Nephron (organoid): Measurements from ENCODE around the gene EDN2.

Experiments used
- H3K27ac Mint-ChIP-seq, 3 experiments: 2 replicates each; pipeline ENCODE4 v1.8.0; 2020; ENCODE audit warnings: mixed read lengths in 3 of 3, mild to moderate bottlenecking in 2 of 3, moderate library complexity in 1 of 3
- H3K27me3 Mint-ChIP-seq: 2 replicates; pipeline ENCODE4 v1.8.0; 2021; ENCODE audit warnings: low read depth, mild to moderate bottlenecking, moderate library complexity, mixed read lengths
- H3K36me3 Mint-ChIP-seq: 2 replicates; pipeline ENCODE4 v1.8.0; 2020; ENCODE audit warnings: low read depth, mixed read lengths
- H3K4me1 Mint-ChIP-seq: 2 replicates; pipeline ENCODE4 v1.8.0; 2020; ENCODE audit warnings: mixed read lengths
- H3K4me3 Mint-ChIP-seq, 3 experiments: 2 replicates each; pipeline ENCODE4 v1.8.0; 2020; ENCODE audit warnings: mild to moderate bottlenecking in 3 of 3, mixed read lengths in 3 of 3, moderate library complexity in 2 of 3
- H3K9me3 Mint-ChIP-seq: 2 replicates; pipeline ENCODE4 v1.8.0; 2020; ENCODE audit warnings: mixed read lengths
- TF ChIP-seq, protein P1 (sequence below), 3 experiments: fragments of 200-600 bp; sonication (generic); IDR thresholded peaks; one replicate each; pipeline ENCODE4 v1.5.0; 2021; ENCODE audit warnings: antibody characterized with exemption in 3 of 3; ENCODE audit not compliant: unreplicated experiment in 3 of 3

EDN2 gene

DNA sequence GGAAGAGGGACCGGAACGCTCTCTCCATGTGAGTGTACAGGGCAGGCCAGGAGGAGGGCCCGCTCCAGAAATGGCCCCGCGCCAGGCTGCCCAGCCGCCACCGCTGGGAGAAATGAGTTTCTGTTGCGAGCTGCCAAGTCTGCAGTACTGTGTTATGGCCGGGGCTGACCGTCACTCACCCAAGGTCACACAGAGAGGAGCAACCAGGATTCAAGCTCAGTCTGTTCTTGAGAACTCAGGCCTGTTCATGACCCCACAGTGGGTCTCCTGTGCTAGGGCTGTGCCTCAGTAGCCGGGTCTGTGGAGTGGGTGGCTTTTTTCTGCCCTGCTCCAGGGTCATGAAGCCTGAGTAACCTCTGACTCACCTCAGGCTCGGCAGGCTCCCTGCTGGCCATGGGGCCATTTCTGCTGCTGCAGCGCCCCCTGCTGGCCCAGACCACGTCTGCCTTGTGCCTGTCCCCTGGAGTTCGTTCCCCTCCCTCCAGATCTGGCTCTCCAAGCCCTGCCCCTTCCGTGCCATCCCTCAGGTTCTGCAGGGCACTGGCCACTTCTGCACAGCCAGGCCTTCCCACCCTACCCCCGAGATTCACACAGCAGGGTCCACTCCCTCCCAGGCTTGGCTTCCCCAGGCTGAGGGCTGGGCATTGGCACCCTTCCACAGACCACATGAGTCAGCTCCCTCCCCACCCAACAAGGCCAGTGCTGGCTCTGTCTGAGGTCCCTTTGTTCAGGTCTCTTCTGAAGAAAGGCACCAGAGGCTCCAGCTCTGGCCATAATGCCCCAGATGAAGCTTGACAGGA lies 51.8 kb downstream of the EDN2 start:
- TF ChIP-seq, protein P1, sequence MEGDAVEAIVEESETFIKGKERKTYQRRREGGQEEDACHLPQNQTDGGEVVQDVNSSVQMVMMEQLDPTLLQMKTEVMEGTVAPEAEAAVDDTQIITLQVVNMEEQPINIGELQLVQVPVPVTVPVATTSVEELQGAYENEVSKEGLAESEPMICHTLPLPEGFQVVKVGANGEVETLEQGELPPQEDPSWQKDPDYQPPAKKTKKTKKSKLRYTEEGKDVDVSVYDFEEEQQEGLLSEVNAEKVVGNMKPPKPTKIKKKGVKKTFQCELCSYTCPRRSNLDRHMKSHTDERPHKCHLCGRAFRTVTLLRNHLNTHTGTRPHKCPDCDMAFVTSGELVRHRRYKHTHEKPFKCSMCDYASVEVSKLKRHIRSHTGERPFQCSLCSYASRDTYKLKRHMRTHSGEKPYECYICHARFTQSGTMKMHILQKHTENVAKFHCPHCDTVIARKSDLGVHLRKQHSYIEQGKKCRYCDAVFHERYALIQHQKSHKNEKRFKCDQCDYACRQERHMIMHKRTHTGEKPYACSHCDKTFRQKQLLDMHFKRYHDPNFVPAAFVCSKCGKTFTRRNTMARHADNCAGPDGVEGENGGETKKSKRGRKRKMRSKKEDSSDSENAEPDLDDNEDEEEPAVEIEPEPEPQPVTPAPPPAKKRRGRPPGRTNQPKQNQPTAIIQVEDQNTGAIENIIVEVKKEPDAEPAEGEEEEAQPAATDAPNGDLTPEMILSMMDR (IDR thresholded peaks at IDR 0.05; ENCODE audit: unreplicated experiment in 3 of 3), result peak; percentile 77 to 90 (median 90)
- Mint-ChIP-seq H3K27ac (peak overlapping the region in 2 of 3 experiments; percentile 24 to 31), H3K9me3 (no peaks in the 10 kb centered on the region), H3K4me3 (no peak overlapping the region), H3K4me1 (peaks cover 72% of the 10 kb centered on the region), H3K36me3 (no peaks in the 10 kb centered on the region), H3K27me3 (peaks cover 28% of the 10 kb centered on the region)

DNA sequence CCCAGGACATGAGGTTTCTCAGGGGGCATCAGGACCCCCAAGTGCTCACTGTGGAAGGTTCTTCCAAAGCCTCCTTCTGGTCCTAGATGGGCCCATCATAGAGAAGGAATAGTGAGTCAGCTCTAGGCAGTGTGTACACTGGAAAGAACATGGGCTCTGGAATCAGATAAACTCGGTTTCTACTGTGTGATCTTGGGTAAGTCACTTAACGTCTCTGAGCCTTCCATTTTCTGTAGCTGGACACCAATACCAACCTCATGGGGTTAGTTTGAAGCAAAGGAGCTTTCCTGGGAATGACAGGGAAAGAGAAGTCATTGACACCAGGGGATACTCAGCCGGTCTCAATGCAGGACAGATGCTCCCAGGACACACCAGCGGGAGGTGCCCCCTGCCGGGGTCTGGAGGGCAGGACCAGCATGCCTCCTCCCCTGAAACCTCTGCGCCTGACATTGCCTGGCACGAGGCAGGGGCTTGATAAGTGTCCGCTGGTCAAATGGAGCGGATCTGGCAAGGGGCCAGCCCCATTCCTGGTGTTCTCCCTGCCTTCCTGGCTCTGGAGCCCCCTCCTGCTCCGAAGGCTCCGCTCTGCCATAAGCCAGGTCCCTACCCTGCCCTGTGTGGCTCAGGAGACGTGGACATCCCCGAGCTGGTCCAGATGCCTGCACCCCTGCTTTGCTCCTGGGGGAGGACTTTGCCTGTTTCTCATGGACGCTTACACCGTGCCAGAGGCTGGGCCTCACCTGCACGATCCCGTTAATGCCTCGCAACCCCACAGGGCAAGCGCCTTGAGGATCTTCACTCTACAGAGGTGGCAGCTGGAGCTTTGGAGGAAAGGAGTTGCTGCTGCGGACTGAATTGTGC lies 52.8 kb downstream of the EDN2 start:
- H3K9me3 Mint-ChIP-seq, result no peaks in the 10 kb centered on the region
- no peak overlapping the region for H3K27ac Mint-ChIP-seq
- H3K4me3 Mint-ChIP-seq, result no peak overlapping the region
- TF ChIP-seq, protein P1 (IDR thresholded peaks at IDR 0.05; ENCODE audit: unreplicated experiment in 3 of 3), result no peak
- peaks cover 21% of the 10 kb centered on the region for H3K27me3 Mint-ChIP-seq
- peaks cover 70% of the 10 kb centered on the region for H3K4me1 Mint-ChIP-seq
- H3K36me3 Mint-ChIP-seq, result no peaks in the 10 kb centered on the region

DNA sequence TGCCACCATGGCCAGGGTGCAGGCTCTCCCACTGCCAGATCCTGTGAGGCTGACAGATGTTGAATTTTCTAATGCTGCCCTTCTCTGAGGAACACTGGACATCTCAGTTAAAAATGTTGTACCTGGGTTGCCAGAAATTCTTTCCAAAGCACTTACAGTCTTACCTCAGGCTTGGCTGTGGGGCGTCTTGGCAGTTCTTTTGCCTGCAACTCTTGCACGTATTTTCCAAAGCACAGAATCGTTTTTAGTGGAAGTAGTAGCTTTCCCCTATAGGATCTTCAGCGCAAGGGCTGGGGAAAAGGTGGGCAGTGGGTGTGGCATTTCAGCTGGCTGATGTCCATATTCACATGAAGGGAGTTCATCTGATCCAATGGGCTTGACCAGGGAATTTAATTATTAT lies 53.9 kb downstream of the EDN2 start:
- no peak overlapping the region for H3K4me3 Mint-ChIP-seq
- peak overlapping the region in 2 of 3 experiments; percentile 37 to 50 for H3K27ac Mint-ChIP-seq
- peaks cover 13% of the 10 kb centered on the region for H3K27me3 Mint-ChIP-seq
- H3K9me3 Mint-ChIP-seq, result no peaks in the 10 kb centered on the region
- H3K36me3 Mint-ChIP-seq, result no peaks in the 10 kb centered on the region
- TF ChIP-seq, protein P1 (IDR thresholded peaks at IDR 0.05; ENCODE audit: unreplicated experiment in 3 of 3), result no peak
- H3K4me1 Mint-ChIP-seq, result peaks cover 59% of the 10 kb centered on the region

DNA sequence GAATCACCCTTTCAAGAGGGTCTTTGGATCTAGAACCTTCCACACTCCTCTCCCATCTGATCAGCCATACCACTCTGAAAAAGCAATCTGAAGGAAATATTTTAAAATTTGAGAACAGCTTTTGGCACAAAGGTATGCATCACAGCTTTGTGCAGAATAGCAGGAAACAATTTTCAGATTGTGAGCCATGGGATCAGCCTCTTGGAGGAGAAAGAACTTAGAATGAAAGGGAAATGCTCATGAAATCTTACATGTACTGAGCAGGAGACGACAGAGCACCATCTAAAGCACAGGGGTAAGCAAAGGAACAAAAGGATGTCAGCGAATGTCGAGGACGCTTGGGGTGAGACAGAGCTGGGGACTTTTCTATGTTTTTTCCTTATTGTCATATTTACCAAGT lies 54.4 kb downstream of the EDN2 start:
- H3K27ac Mint-ChIP-seq, result peak overlapping the region; percentile 18 to 60 (median 37)
- no peak overlapping the region for H3K4me3 Mint-ChIP-seq
- no peaks in the 10 kb centered on the region for H3K36me3 Mint-ChIP-seq
- H3K9me3 Mint-ChIP-seq, result no peaks in the 10 kb centered on the region
- peaks cover 8% of the 10 kb centered on the region for H3K27me3 Mint-ChIP-seq
- TF ChIP-seq, protein P1 (IDR thresholded peaks at IDR 0.05; ENCODE audit: unreplicated experiment in 3 of 3), result no peak
- H3K4me1 Mint-ChIP-seq, result peaks cover 54% of the 10 kb centered on the region

DNA sequence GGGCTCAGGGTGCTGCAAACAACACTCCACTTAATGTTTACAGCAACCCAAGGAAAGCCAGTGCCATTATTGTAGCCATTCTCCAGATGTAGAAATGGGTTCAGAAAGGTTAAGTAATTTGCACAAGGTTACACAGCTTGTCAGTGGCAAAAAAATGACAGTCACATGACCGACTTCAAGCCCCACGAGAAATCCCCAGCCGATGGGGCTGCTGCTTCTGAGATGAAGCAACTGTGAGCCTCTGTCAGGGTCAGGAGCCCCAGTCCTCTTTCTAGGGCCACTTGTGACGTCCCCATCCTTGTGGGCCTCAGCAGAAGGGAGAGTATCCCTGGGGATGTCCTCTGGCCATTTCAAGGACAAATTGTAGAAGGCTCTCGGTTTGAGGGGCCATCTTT lies 54.8 kb downstream of the EDN2 start:
- peaks cover 49% of the 10 kb centered on the region for H3K4me1 Mint-ChIP-seq
- peaks cover 6% of the 10 kb centered on the region for H3K27me3 Mint-ChIP-seq
- H3K27ac Mint-ChIP-seq, result peak overlapping the region in 1 of 3 experiments; percentile 37
- TF ChIP-seq, protein P1 (IDR thresholded peaks at IDR 0.05; ENCODE audit: unreplicated experiment in 3 of 3), result no peak
- no peak overlapping the region for H3K4me3 Mint-ChIP-seq
- H3K9me3 Mint-ChIP-seq, result no peaks in the 10 kb centered on the region
- no peaks in the 10 kb centered on the region for H3K36me3 Mint-ChIP-seq
